GM19351 (cell line): ENCODE data around the gene SKP2.
"Not testable (repeated sequence)": the region's sequence is repeated elsewhere in the genome, so short reads cannot be mapped to it uniquely, and the experiment has no call there.

Source experiments
- ATAC-seq: cut with Tn5 transposase; IDR thresholded peaks from one replicate; pipeline ENCODE4 v1.9.1; 2021; ENCODE audit warnings: mild to moderate bottlenecking, moderate library complexity; ENCODE audit not compliant: unreplicated experiment

Gene SKP2

GRCh38 chr5:36151434-36152323 is at the start of gene SKP2, which contains the start of gene LMBRD2:
Gene SKP2, plus strand, starts transcription at chr5:36152111. Its CDS starts 152 bp downstream, at chr5:36152263.
Gene LMBRD2, minus strand, starts transcription at chr5:36151887. Its CDS starts 8,538 bp downstream, at chr5:36143349.
- ATAC-seq, result peak; percentile 95

GRCh38 chr5:36105819-36106218 is 46.1 kb upstream of the SKP2 start:
- no peak for ATAC-seq

GRCh38 chr5:36108758-36109460 is 43.0 kb upstream of the SKP2 start:
- ATAC-seq, result no peak

- ATAC-seq, result no peak
Measured at GRCh38 chr5:36111238-36111637, 40.7 kb upstream of the SKP2 start.

- ATAC-seq, result no peak
Measured at GRCh38 chr5:36125868-36126267, 26.0 kb upstream of the SKP2 start.

GRCh38 chr5:36128795-36129194 is 23.1 kb upstream of the SKP2 start:
- ATAC-seq, result no peak

GRCh38 chr5:36129666-36130065 is 22.2 kb upstream of the SKP2 start:
- ATAC-seq, result not testable (repeated sequence)

GRCh38 chr5:36133009-36133408 is 18.9 kb upstream of the SKP2 start:
- not testable (repeated sequence) for ATAC-seq

GRCh38 chr5:36135988-36136387 is 15.9 kb upstream of the SKP2 start:
- no peak for ATAC-seq

GRCh38 chr5:36136581-36136980 is 15.3 kb upstream of the SKP2 start:
- no peak for ATAC-seq

GRCh38 chr5:36138900-36139683 is 12.8 kb upstream of the SKP2 start:
- ATAC-seq, result no peak

GRCh38 chr5:36145311-36145710 is 6.6 kb upstream of the SKP2 start:
- ATAC-seq, result no peak

GRCh38 chr5:36146390-36146789 is 5.5 kb upstream of the SKP2 start:
- no peak for ATAC-seq

- ATAC-seq, result no peak
Measured at GRCh38 chr5:36147681-36148080, 4.2 kb upstream of the SKP2 start.

GRCh38 chr5:36150676-36151433 is 1.1 kb upstream of the SKP2 start:
- peak; percentile 39 for ATAC-seq

- ATAC-seq, result peak; percentile 3
Measured at GRCh38 chr5:36152324-36153297, 700 bp downstream of the SKP2 start.

GRCh38 chr5:36153298-36153677 is 1.4 kb downstream of the SKP2 start:
- ATAC-seq, result no peak

GRCh38 chr5:36153726-36154125 is 1.8 kb downstream of the SKP2 start:
- ATAC-seq, result no peak

GRCh38 chr5:36155291-36155690 is 3.4 kb downstream of the SKP2 start:
- no peak for ATAC-seq
